Activated T-helper 9 cell treated with anti-CD3 and anti-CD28 coated beads, Interleukin-2, amount 50 U/mL, for 16 hours (primary cell): ENCODE results near the gene LFNG.

Experiments
- DNase-seq: peaks from one replicate; pipeline ENCODE4 v3.0.0-alpha.2; 2020; ENCODE audit warnings: low read depth

LFNG gene

GRCh38 chr7:2503056-2503941 is 16.3 kb upstream of the LFNG start:
- no peak for DNase-seq

GRCh38 chr7:2504128-2504888 is 15.3 kb upstream of the LFNG start:
- DNase-seq = no peak

DNA sequence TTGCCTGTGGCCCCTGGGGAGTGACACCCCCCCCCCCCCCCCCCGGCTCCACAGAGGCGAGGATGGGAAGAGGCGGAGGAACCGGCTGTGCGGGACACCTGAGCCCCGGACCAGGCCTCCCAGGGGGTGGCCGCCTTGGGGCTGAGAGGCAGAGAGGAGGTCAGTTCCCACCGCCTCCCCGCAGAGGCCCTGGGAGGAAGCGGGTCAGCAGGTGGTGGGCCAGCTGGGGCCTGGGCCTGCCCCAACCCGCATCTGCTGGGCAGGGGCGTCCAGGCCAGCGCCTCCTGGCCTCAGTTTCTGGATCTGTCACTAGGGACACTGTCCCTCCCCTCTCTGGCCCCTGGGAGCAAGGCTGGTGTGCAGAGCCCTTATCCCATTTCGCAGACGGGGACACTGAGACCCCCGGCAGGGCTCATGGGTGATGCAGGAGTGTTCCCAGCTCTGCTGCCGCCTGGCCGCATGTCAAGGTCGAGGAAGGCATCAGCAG is 14.6 kb upstream of the LFNG start:
- no peak for DNase-seq

DNA sequence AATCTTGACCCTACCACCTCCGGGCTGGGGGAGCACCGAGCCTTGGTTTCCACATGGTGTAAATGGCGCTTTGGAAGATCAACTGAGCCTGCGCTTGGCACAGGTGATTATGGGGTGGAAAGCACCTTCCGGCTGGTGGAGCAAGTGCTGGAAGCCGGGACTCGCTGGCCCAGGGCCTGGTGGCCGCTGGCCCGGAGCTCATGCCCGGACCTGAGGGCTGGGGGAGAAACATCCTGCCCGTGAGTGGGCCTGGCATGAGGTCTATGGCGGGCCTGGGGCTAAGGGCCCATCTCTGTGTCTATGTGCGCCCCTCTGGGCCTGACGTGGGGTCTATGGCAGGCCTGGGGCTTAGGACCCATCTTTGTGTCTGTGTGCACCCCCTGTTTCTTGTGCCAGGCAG is 14.2 kb upstream of the LFNG start:
- no peak for DNase-seq

- DNase-seq = no peak
These were observed 12.2 kb upstream of the LFNG start for GRCh38 chr7:2507208-2507916.

DNA sequence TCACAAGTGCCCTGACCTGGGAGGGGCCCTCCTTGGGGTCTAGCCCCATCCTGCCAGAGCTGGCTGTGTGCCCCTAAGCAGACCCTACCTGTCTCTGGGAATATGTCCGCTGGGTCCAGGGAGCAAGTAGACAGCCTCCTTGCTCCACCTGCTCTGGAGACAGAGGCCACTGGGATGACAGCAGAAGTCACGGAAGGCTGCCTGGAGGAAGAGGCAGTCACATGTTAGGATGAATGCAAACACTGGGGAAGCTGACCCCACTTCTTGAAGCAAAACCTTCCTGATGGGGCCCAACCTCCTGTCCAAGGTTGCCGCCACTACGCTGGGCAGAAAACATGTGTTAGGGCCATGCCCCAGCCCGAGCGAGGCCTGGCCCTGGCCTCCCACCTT is 11.7 kb upstream of the LFNG start:
- no peak for DNase-seq

DNA sequence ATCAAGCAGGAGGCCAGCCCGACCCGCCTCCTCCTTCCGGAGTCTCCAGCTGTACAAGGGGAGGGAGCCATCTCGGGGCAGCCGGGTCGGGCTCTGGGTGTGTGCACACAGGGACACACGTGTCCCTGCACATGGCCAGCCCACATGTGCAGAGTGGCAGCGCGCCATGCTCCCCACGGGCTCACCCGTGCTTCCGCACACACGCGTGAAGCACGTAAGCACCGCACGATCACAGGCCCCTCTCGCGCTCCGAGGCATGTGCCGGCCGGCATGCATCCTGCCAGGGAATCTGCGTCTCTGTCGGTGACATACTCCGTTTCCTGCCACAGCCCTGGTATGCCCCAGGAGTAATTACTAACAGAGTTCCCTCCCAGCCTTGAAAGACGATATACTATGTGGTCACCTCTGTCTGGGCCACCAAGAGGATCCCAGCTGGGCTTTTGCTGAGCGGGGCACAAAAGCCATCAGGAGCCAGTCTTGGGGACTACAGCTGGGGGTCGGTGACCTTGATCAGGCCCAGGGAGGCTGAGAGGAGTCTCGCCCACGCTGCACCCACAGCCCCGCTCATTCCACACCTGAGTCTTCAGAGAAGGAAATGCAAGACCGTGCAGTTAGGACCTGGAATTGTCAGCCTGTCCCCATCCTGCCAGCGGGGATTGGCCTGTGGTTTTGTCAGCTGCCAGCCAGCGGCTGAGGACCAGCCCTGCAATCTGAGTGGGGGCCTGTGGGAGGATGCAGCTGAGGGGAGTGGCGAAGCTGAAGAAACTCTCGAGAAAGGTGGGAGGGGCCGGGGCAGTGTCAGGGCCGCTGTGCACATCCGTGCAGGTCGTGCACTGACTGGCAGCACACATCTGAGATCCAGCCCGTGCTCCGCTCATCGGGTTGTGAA is 11.0 kb upstream of the LFNG start:
- DNase-seq = peak; percentile 60

- no peak for DNase-seq
These were observed 10.2 kb upstream of the LFNG start for GRCh38 chr7:2509298-2509906.

DNA sequence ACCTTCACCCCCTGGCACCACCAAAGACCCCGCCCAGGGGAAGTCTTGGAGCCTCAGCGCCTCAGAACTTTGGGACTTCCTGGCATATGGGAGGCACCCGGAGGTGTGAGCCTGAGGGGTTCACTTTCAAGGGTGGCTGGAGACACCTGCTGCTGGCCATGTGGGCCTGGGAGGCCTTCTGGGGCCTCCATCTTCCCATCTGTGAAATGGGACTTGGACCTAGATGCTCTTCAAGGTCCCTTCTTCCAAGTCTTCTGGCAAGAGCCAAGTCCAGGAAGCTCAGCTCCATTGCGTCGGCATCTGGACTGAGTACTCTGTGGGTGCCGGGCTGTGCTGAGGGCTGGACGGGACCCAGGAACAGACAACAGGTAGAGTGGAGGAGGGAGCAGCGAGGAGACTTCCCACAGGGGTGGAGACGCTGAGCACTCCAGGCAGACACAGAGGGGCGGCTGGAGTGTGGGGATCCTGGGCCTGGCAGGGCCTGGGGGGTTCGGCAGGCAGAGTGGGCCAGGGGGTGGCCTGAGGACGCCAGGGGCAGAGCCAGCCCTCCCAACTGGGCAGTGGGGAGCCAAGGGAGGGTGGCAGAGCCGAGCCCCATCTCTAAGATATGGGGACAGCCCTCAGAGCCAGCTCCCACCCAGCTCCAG is 9.3 kb upstream of the LFNG start:
- no peak for DNase-seq

DNA sequence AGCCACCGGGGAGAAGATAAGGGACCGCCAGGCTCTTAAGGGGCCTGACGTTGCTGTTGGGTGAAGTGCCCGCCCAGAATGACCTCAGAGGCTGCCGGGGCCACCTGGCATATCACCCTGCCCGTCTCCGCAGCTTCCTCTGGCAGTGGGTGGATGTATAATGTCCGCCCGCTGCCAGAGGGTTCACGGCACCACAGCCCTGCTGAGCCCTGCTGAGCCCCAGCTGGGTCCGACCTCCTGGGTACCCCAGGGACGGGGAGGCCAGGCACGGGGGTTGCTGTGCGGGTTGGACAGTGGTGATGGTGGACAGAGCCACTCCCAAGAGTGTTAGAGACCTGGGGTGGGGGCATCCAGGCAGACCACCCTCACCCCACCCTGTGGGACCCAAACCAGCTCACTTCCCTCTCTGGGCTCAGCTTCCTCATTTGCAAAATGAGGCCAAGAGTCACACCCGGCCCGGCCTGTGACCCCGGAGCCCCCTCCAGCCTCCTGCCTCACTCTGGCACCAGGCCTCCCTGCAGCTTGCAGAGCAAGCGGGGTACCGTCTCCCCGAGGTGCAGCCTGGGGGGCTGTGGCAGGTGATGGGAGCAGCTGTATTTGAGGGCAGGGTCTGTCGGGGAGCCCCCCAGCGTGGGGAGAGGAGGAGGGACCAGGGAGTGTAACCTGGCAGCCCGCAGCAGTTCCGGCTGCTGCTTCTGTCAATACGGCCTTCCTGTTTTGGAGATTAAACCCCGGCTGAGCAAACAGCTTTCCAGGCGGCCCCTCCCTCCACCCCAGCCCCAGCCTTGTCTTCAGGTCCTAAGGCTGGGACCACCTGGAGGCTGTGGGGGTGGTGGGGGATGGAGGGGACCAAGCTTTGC is 8.4 kb upstream of the LFNG start:
- DNase-seq = no peak

DNA sequence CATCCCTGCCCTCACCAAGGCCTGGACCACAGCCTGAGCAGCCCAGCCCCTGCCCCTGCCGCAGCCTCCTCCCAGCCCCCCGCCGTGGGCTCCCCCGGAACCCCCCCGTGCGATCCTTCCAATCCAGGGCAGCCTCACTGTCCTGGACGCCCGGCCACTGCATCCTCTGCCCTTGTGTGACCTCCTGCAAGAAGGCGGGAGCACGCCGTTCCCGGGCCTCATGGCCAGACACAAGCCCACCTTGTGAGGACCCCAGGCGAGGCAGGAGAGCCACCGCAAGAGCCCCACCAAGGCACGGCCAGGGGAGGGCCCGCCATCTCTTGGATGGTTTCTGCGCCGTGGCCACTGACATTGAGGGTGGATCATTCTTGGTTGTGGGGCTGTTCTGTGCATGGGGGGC is 7.8 kb upstream of the LFNG start:
- DNase-seq = no peak

DNA sequence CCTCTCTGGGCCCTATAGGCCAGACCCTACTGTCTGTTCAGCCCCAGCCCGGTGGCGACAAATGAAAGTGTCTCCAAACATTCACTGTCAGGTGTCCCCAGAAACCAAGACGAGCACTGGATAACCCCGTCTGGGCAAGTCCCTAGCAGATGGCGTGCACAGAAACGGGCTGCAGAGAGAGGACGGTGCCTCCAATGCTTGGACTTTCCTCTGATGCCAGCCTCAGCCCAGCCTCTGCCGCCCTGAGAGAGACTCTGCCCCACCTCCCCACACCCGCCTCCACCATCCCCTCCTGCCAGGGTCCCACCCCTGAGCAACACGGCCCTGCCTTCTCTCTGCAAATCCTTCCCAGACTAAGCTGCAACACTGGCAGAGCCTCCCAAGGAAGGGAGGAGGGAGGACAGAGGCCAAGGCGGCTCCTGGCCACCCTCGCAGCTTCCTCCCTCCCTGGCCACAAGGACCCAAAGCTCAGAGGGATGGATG is 7.4 kb upstream of the LFNG start:
- DNase-seq = no peak

GRCh38 chr7:2512713-2513112 is 6.9 kb upstream of the LFNG start:
- DNase-seq = no peak

GRCh38 chr7:2513702-2514101 is 5.9 kb upstream of the LFNG start:
- DNase-seq = no peak

- no peak for DNase-seq
These were observed 4.8 kb upstream of the LFNG start for GRCh38 chr7:2514473-2515423.

- no peak for DNase-seq
These were observed 4.0 kb upstream of the LFNG start for GRCh38 chr7:2515424-2516193.

DNA sequence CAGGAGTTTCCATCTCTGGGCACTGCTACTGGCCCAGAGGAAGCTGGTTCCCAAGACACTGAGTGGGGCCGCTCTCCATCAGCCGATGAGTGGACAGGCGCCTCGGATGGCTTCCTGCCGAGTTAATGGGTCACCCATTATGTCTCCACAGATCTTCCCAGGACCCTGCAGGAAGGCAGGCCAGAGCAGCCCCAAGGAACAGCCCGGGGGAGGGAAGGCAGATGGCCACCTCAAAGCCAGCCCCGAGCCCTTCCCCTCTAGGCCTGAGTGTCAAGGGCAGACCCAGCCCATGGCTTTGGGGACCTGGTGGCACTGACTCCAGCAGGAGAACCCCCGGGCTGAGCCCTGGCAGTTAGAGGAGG is 3.4 kb upstream of the LFNG start:
- no peak for DNase-seq

DNA sequence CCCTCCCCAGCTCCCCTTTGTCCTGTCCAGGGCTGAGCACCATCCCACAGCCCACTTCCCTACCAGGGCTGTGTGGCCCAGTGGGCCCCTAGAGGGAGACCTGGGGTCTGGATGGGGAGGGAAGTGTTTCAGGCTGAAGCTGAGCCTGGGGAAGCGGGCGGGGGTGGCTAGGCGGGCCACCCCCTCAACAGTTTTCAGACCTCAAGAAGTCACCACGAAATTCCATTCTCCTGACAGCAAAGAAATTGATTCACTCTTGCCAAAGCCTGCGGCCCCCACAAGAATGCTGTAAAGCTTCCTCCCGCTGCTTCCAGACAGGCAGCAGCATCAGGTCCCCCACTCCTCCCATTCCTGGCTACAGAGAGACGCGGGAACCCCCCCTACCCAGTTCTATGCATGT is 2.5 kb upstream of the LFNG start:
- no peak for DNase-seq
